GM12878 (cell line): ENCODE measurements around the gene METTL1.

Experiments
- CTCF ChIP-seq, 3 experiments: IDR thresholded peaks in 2 of 3; conservative IDR thresholded peaks in 1 of 3; 2 replicates each; pipeline ENCODE4 v1.5.1; 2011; ENCODE audit warnings: low read depth in 3 of 3, low read length in 3 of 3, mild to moderate bottlenecking in 3 of 3, control low read depth in 2 of 3, moderate library complexity in 2 of 3, inconsistent platforms in 1 of 3, mixed read lengths in 1 of 3; ENCODE audit not compliant: control insufficient read depth in 2 of 3, insufficient read depth in 1 of 3; ENCODE audit errors: extremely low read depth in 1 of 3
- IRF4 ChIP-seq: IDR thresholded peaks from 2 replicates; pipeline ENCODE4 v1.6.1; 2011; ENCODE audit warnings: low read depth, low read length

DNA sequence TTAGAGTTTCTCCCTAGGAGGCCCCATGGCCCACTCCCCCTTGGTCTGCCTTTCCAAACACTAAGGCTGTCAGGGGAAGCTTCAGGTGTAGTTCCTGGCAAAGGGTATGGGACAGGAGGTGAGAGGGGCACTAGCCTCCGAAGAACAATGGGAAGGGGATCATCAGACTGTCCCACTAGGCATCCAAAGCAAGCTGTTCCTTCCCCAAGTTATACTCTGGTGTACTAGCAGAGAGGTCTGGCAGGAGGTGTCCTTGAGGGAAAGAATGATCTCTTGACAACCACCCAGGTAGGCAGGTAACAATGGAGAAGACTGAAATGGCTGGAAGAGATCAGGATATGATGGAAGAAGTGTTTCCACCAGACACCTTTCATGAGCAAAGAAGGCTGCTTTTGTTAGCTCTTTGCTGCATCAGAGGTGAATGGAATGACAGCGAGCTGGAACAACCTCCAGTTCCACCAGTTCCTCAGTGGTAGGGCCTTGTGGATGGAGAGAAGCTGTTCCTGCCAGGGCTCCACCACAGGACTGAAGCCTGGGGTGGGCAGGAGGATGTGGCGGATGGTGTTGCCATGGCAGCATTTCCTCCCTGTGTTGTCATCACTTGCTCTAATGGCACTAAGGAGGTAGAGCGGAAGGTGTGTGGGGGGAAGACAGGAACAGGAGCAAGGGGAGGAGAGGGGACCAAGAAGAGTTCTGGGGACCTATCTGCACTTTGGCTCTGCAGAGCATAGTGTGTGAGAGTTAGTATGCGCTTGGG, 31.1 kb downstream of the METTL1 start:
- TF ChIP-seq CTCF (IDR thresholded peaks at IDR 0.05 in 2 of 3, conservative IDR thresholded peaks at IDR 0.05 in 1 of 3; ENCODE audit: control insufficient read depth in 2 of 3, extremely low read depth in 1 of 3, insufficient read depth in 1 of 3, low read depth in 3 of 3, low read length in 3 of 3) = no peak
- no peak for TF ChIP-seq IRF4
